ENCODE data around the gene ZBTB37. TPM values are rescaled to one million over a fixed set of nuclear protein-coding genes. Genes with fewer than 3 reads are reported as not detected.

The ZBTB37 gene
- total RNA-seq, 1 experiment from 2014 or later, result 12.0 TPM

DNA sequence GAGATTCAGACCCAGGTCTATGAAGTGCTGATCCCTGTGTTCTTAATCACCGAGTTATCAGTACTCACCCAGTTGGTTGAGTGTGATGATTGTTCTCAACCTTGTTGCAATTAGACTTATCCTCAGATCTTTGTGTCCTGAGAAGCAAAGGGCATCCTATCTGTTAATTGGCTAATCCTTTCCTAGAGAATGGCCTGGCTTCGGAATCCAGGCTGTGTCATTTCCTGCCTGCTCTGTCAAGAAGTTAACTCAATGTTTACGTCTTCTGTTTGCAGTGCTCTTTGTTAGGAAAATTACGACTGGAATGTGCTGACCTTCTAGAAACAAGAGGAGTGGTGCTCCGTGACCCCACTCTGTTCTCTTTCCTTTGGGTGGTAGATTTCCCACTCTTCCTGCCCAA lies 15.1 kb upstream of the ZBTB37 start:
- peaks cover 28 to 60% (median 60%) of the 10 kb centered on the region in 3 experiments for H3K36me3 Mint-ChIP-seq (ENCODE audit: insufficient read depth in 1 of 3, low read depth in 3 of 3)
- Histone ChIP-seq H3K79me2 (ENCODE audit: insufficient read depth, low read length) (no peaks in the 10 kb centered on the region), H2BK20ac (ENCODE audit: low read depth, low read length, poor library complexity, severe bottlenecking) (no peak overlapping the region), H3K9ac (ENCODE audit: extremely low read depth, insufficient read length, low read length) (no peak overlapping the region), H2BK120ac (ENCODE audit: low read depth, low read length, poor library complexity, severe bottlenecking) (no peak overlapping the region), H4K8ac (replicated peaks; ENCODE audit: insufficient read length, low read depth, low read length) (no peak overlapping the region), H3K23me2 (ENCODE audit: insufficient read length, low read depth, low read length, poor library complexity, severe bottlenecking) (no peaks in the 10 kb centered on the region), H3T11ph (ENCODE audit: low read length) (no peak overlapping the region), H3K23ac (ENCODE audit: insufficient read length, low read depth, low read length) (no peak overlapping the region), H2BK15ac (ENCODE audit: low read depth, low read length) (no peak overlapping the region), H3K56ac (ENCODE audit: insufficient read length, low read depth, low read length) (no peak overlapping the region), H4K5ac (ENCODE audit: insufficient read length, low read depth, low read length) (no peak overlapping the region), H3K18ac (ENCODE audit: insufficient read length, low read depth, low read length) (no peak overlapping the region), H3K27ac (ENCODE audit: insufficient read length, low read depth, low read length) (peak overlapping the region; percentile 16), H2BK12ac (ENCODE audit: insufficient read length, low read depth, low read length) (no peak overlapping the region), H3K4me1 (ENCODE audit: insufficient read depth, low read length) (no peaks in the 10 kb centered on the region; the same call in 1 of the 2 replicates), H2BK5ac (ENCODE audit: insufficient read length, low read length) (no peak overlapping the region), H3K9me3 (ENCODE audit: control insufficient read depth, low read depth, low read length) (no peaks in the 10 kb centered on the region), H4K20me1 (ENCODE audit: control insufficient read depth, insufficient read depth, insufficient read length) (no peaks in the 10 kb centered on the region), H3K27me3 (ENCODE audit: insufficient read depth, low read length) (no peaks in the 10 kb centered on the region), H3K79me1 (ENCODE audit: insufficient read depth, low read depth, low read length, poor library complexity, severe bottlenecking) (no peaks in the 10 kb centered on the region), H2AFZ (ENCODE audit: low read length) (no peak overlapping the region), H3K4me2 (ENCODE audit: insufficient read depth, insufficient read length, low read length) (no peak overlapping the region), H3K4ac (ENCODE audit: low read depth, low read length) (no peak overlapping the region), H4K91ac (ENCODE audit: insufficient read length, low read depth, low read length) (no peak overlapping the region), H2AK5ac (ENCODE audit: insufficient read length, low read length) (no peak overlapping the region), H3K14ac (ENCODE audit: insufficient read depth, low read length) (no peak overlapping the region)
- H3K9me3 Mint-ChIP-seq, result no peaks in the 10 kb centered on the region
- DNase-seq, result peak; percentile 57
- peaks cover 9 to 10% of the 10 kb centered on the region in 2 experiments for H3K4me1 Mint-ChIP-seq
- TF ChIP-seq, protein P1, sequence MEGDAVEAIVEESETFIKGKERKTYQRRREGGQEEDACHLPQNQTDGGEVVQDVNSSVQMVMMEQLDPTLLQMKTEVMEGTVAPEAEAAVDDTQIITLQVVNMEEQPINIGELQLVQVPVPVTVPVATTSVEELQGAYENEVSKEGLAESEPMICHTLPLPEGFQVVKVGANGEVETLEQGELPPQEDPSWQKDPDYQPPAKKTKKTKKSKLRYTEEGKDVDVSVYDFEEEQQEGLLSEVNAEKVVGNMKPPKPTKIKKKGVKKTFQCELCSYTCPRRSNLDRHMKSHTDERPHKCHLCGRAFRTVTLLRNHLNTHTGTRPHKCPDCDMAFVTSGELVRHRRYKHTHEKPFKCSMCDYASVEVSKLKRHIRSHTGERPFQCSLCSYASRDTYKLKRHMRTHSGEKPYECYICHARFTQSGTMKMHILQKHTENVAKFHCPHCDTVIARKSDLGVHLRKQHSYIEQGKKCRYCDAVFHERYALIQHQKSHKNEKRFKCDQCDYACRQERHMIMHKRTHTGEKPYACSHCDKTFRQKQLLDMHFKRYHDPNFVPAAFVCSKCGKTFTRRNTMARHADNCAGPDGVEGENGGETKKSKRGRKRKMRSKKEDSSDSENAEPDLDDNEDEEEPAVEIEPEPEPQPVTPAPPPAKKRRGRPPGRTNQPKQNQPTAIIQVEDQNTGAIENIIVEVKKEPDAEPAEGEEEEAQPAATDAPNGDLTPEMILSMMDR (conservative IDR thresholded peaks at IDR 0.05), result no peak
- H3K27ac Mint-ChIP-seq, result peak overlapping the region; percentile 78 to 97 (median 95)
- no CpG with 5 or more reads among the region's 5 CpGs for WGBS (ENCODE audit: extremely low coverage, insufficient read length, low lambda C conversion rate)
- H3K27me3 Mint-ChIP-seq (ENCODE audit: low read depth), result no peaks in the 10 kb centered on the region
- H3K4me3 Mint-ChIP-seq, result no peak overlapping the region; a peak in 1 of 5 replicates
